Limb (tissue), 2 donors: ENCODE data around the gene ODAD4.
A peak's percentile ranks its signal among the peaks of the same experiment; 100 is the strongest.

Experiments used
- DNase-seq, 2 donors: peaks; one replicate each; pipeline ENCODE4 v3.0.0-alpha.2; 2016; ENCODE audit errors: extremely low spot score in 2 of 2

ODAD4 gene

GRCh38 chr17:41930009-41930832 lies at the start of gene ODAD4:
Gene ODAD4, plus strand, starts transcription at chr17:41930617. Its CDS starts 107 bp downstream, at chr17:41930724.
- DNase-seq = peak; percentile 96 to 97

GRCh38 chr17:41882756-41883155 lies 47.7 kb upstream of the ODAD4 start:
- DNase-seq = no peak

- no peak for DNase-seq
These were observed 44.7 kb upstream of the ODAD4 start for GRCh38 chr17:41885733-41886132.

- no peak for DNase-seq
These were observed 42.0 kb upstream of the ODAD4 start for GRCh38 chr17:41888332-41888965.

- no peak for DNase-seq
These were observed 39.0 kb upstream of the ODAD4 start for GRCh38 chr17:41891135-41892020.

- DNase-seq = no peak
These were observed 38.4 kb upstream of the ODAD4 start for GRCh38 chr17:41892021-41892376.

GRCh38 chr17:41893384-41893783 lies 37.0 kb upstream of the ODAD4 start:
- no peak for DNase-seq

- no peak for DNase-seq
These were observed 35.6 kb upstream of the ODAD4 start for GRCh38 chr17:41894791-41895331.

- DNase-seq = peak in 1 of 2 donors; percentile 37
These were observed 34.8 kb upstream of the ODAD4 start for GRCh38 chr17:41895617-41896016.

- no peak for DNase-seq
These were observed 33.7 kb upstream of the ODAD4 start for GRCh38 chr17:41896726-41897125.

- DNase-seq = no peak
These were observed 28.8 kb upstream of the ODAD4 start for GRCh38 chr17:41901646-41902045.

GRCh38 chr17:41904242-41904841 lies 26.1 kb upstream of the ODAD4 start:
- no peak for DNase-seq

GRCh38 chr17:41905172-41905571 lies 25.2 kb upstream of the ODAD4 start:
- no peak for DNase-seq

- no peak for DNase-seq
These were observed 23.8 kb upstream of the ODAD4 start for GRCh38 chr17:41906465-41907184.

- DNase-seq = no peak
These were observed 23.2 kb upstream of the ODAD4 start for GRCh38 chr17:41907185-41907556.

GRCh38 chr17:41907633-41908539 lies 22.5 kb upstream of the ODAD4 start:
- no peak for DNase-seq

GRCh38 chr17:41909088-41909487 lies 21.3 kb upstream of the ODAD4 start:
- DNase-seq = no peak

- no peak for DNase-seq
These were observed 19.6 kb upstream of the ODAD4 start for GRCh38 chr17:41910701-41911391.

- no peak for DNase-seq
These were observed 17.5 kb upstream of the ODAD4 start for GRCh38 chr17:41912925-41913324.
